Astrocyte (in vitro differentiated cells and primary cell): ENCODE results near the gene ROPN1.
"Not testable (repeated sequence)": the region's sequence is repeated elsewhere in the genome, so short reads cannot be mapped to it uniquely, and the experiment has no call there.

ENCODE experiments used
- EZH2 ChIP-seq: IDR thresholded peaks from 2 replicates; pipeline ENCODE4 v1.6.1; 2012; ENCODE audit warnings: mild to moderate bottlenecking, low read length, inconsistent platforms; ENCODE audit not compliant: insufficient read depth
- TF ChIP-seq, protein P1 (sequence below): IDR thresholded peaks from 2 replicates; pipeline ENCODE4 v1.5.1; 2011; ENCODE audit warnings: low read depth, mild to moderate bottlenecking, inconsistent platforms, low read length, moderate library complexity; ENCODE audit not compliant: insufficient read depth

DNA sequence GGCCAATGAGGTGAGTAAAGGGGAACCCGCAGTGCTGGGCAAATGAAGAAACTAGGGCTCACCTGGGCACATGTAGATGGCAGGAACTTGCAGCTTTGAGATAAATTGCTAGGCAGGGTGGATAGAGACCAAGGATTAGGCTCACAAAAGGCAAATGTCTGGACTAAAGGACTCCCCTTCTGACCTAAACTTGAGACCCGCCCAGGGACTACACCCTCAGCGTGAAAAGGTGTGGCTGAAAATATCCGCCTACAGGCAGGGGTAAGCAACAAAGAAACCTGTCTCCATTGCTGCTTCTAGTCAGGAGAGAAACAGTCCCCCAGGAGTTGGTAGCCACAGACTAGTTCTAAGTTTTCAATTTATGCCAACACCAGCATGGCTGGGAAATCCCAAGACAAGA is 10.6 kb downstream of the ROPN1 start:
- TF ChIP-seq, protein P1, sequence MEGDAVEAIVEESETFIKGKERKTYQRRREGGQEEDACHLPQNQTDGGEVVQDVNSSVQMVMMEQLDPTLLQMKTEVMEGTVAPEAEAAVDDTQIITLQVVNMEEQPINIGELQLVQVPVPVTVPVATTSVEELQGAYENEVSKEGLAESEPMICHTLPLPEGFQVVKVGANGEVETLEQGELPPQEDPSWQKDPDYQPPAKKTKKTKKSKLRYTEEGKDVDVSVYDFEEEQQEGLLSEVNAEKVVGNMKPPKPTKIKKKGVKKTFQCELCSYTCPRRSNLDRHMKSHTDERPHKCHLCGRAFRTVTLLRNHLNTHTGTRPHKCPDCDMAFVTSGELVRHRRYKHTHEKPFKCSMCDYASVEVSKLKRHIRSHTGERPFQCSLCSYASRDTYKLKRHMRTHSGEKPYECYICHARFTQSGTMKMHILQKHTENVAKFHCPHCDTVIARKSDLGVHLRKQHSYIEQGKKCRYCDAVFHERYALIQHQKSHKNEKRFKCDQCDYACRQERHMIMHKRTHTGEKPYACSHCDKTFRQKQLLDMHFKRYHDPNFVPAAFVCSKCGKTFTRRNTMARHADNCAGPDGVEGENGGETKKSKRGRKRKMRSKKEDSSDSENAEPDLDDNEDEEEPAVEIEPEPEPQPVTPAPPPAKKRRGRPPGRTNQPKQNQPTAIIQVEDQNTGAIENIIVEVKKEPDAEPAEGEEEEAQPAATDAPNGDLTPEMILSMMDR = not testable (repeated sequence)
- TF ChIP-seq EZH2 = not testable (repeated sequence)
